Measurements from ENCODE around the gene TMEM171. TPM values are rescaled to one million over a fixed set of nuclear protein-coding genes. Genes with fewer than 3 reads are reported as not detected.

Gene TMEM171
- total and polyA plus RNA-seq, 2 of the 8 experiments (the other 6 are each of a cell fraction or from before 2014, with no cell fraction given) = 1.0 to 2.2 TPM

- no peaks in the 10 kb centered on the region for H3K79me2 ChIP-seq (ENCODE audit: control insufficient read depth in 1 of 2, insufficient read depth in 2 of 2, low read length in 2 of 2)
- no peak overlapping the region for H2BK12ac ChIP-seq (ENCODE audit: low read depth, low read length)
- no peak overlapping the region for H3K18ac ChIP-seq (ENCODE audit: extremely low read depth, low read length)
- H3K79me1 ChIP-seq (ENCODE audit: low read depth, low read length) = no peaks in the 10 kb centered on the region
- no peak overlapping the region for H4K91ac ChIP-seq (replicated peaks; ENCODE audit: insufficient read length, low read length)
- H3K56ac ChIP-seq (replicated peaks; ENCODE audit: insufficient read length, low read depth, low read length) = no peak overlapping the region
- H2AK5ac ChIP-seq (ENCODE audit: low read depth, low read length) = no peak overlapping the region
- H3K27ac ChIP-seq (ENCODE audit: low read depth, low read length) = no peak overlapping the region
- H2BK120ac ChIP-seq (replicated peaks; ENCODE audit: low read depth, low read length) = no peak overlapping the region
- H2BK15ac ChIP-seq (ENCODE audit: low read length) = no peak overlapping the region
- WGBS, 2 experiments (ENCODE audit: extremely low coverage in 1 of 2, insufficient coverage in 1 of 2, insufficient read length in 1 of 2, insufficient replicate concordance in 2 of 2, low coverage in 1 of 2, low lambda C conversion rate in 2 of 2, missing lambda C conversion rate in 1 of 2) = 84% methylated on average over 7 of the region's 7 CpGs; no CpG with 5 or more reads in 1 of the 2 experiments
- no peak overlapping the region for H2BK20ac ChIP-seq (ENCODE audit: low read length)
- peaks cover 4 to 7% of the 10 kb centered on the region in 2 experiments; a peak in 1 of 4 replicates for H3K9me3 ChIP-seq (ENCODE audit: insufficient read depth in 2 of 2, low read depth in 1 of 2, low read length in 1 of 2)
- no peak overlapping the region for H2BK5ac ChIP-seq (ENCODE audit: low read depth, low read length)
- H3K36me3 ChIP-seq (ENCODE audit: control insufficient read depth in 2 of 4, insufficient read depth in 4 of 4, low read length in 3 of 4) = no peaks in the 10 kb centered on the region
- no peak overlapping the region for H3K4ac ChIP-seq (replicated peaks; ENCODE audit: insufficient read length, low read depth, low read length)
- H4K5ac ChIP-seq (ENCODE audit: insufficient read length, low read depth, low read length) = no peak overlapping the region
- TF ChIP-seq PHF8 (conservative IDR thresholded peaks at IDR 0.05; ENCODE audit: low read depth, low read length) (no peak), POLR2A (IDR thresholded peaks at IDR 0.05; ENCODE audit: control extremely low read depth in 1 of 2, low read depth in 2 of 2, low read length in 2 of 2) (no peak), CBX8 (IDR thresholded peaks at IDR 0.05; ENCODE audit: borderline replicate concordance, low read depth, low read length) (no peak), ZNF274 (IDR thresholded peaks at IDR 0.05; ENCODE audit: borderline replicate concordance, extremely low read depth, low read length) (no peak)
- H3K23ac ChIP-seq (ENCODE audit: insufficient read length) = no peak overlapping the region
- ChIA-PET POLR2A (ENCODE audit: partially characterized antibody) (no interaction called here), CTCF (ENCODE audit: partially characterized antibody) (interaction anchor here (0.7 to 2.7 kb wide), 3 partner anchors 10 to 202 kb away, joined by 3 to 18 read pairs (median 4); no protein-coding TSS in a partner anchor)
- H4K20me1 ChIP-seq (replicated peaks in 1 of 2; ENCODE audit: control insufficient read depth in 1 of 2, insufficient read depth in 2 of 2, low read length in 2 of 2) = no peaks in the 10 kb centered on the region
- H3K9ac ChIP-seq (replicated peaks in 1 of 4; ENCODE audit: extremely low read depth in 1 of 4, low read depth in 3 of 4, low read length in 3 of 4) = no peak overlapping the region
- H4K8ac ChIP-seq (ENCODE audit: extremely low read depth, insufficient read depth, low read length) = no peak overlapping the region
- H3K14ac ChIP-seq (ENCODE audit: insufficient read length) = no peak overlapping the region
- DNase-seq (ENCODE audit: low read depth in 1 of 2, low spot score in 2 of 2) (no peak), FAIRE-seq (no peak)
- no peak overlapping the region for H3K4me3 ChIP-seq (ENCODE audit: extremely low read depth in 1 of 4, insufficient read depth in 2 of 4, low read depth in 3 of 4, low read length in 4 of 4)
- no peaks in the 10 kb centered on the region for H3K4me1 ChIP-seq (replicated peaks in 1 of 4; ENCODE audit: control insufficient read depth in 3 of 4, insufficient read depth in 4 of 4, low read length in 3 of 4)
- H3K23me2 ChIP-seq (ENCODE audit: low read depth, low read length) = no peaks in the 10 kb centered on the region
- no peak overlapping the region for H2AFZ ChIP-seq (ENCODE audit: low read length)
- no peak overlapping the region for H3K4me2 ChIP-seq (ENCODE audit: insufficient read depth in 1 of 2, low read depth in 2 of 2, low read length in 2 of 2)
- no peaks in the 10 kb centered on the region for H3K27me3 ChIP-seq (replicated peaks in 1 of 4; ENCODE audit: control insufficient read depth in 3 of 4, extremely low read depth in 1 of 4, insufficient read depth in 3 of 4, low read length in 3 of 4)
These were observed 26.4 kb upstream of the TMEM171 start for GRCh38 chr5:73093943-73094342.
